Kidney epithelial cell (primary cell): ENCODE results near the gene FSTL4. TPM values are rescaled to one million over a fixed set of nuclear protein-coding genes. Genes with fewer than 3 reads are reported as not detected.

ENCODE experiments used
- DNase-seq: peaks from one replicate; pipeline ENCODE4 v3.0.0-alpha.2; 2010; ENCODE audit warnings: low read depth
- H3K27me3 ChIP-seq: 2 replicates; pipeline ENCODE4 v1.6.0; 2011; ENCODE audit warnings: low read length; ENCODE audit not compliant: control insufficient read depth, insufficient read depth
- H3K36me3 ChIP-seq: 2 replicates; pipeline ENCODE4 v1.5.1; 2011; ENCODE audit warnings: low read length; ENCODE audit not compliant: control insufficient read depth, insufficient read depth
- H3K4me3 ChIP-seq: 2 replicates; pipeline ENCODE4 v1.5.1; 2011; ENCODE audit warnings: low read depth, mild to moderate bottlenecking, control low read depth, low read length
- CTCF ChIP-seq: IDR thresholded peaks from 2 replicates; pipeline ENCODE4 v1.5.1; 2011; ENCODE audit warnings: mild to moderate bottlenecking, moderate library complexity, low read length, control low read depth, inconsistent platforms; ENCODE audit not compliant: insufficient read depth, poor library complexity, severe bottlenecking
- total RNA-seq: library from RNA; depleted of rRNA; stranded (reverse); fragments of >200 nt; gene quantifications from 2 replicates; pipeline ENCODE4 v1.2.3, GENCODE V29; 2015

The FSTL4 gene
- total RNA-seq, 1 donor from 2014 or later, result not detected

GRCh38 chr5:133456933-133457402 is 155.4 kb downstream of the FSTL4 start:
- DNase-seq, result no peak
- H3K4me3 ChIP-seq, result no peak overlapping the region
- peaks cover 11% of the 10 kb centered on the region for H3K27me3 ChIP-seq
- H3K36me3 ChIP-seq, result no peaks in the 10 kb centered on the region
- TF ChIP-seq CTCF, result no peak

GRCh38 chr5:133455676-133456075 is 156.7 kb downstream of the FSTL4 start:
- Histone ChIP-seq H3K36me3 (no peaks in the 10 kb centered on the region), H3K4me3 (no peak overlapping the region), H3K27me3 (peaks cover 13% of the 10 kb centered on the region)
- no peak for TF ChIP-seq CTCF
- DNase-seq, result no peak

- no peak for TF ChIP-seq CTCF
Measured at GRCh38 chr5:133454442-133454841, 157.9 kb downstream of the FSTL4 start.

DNA sequence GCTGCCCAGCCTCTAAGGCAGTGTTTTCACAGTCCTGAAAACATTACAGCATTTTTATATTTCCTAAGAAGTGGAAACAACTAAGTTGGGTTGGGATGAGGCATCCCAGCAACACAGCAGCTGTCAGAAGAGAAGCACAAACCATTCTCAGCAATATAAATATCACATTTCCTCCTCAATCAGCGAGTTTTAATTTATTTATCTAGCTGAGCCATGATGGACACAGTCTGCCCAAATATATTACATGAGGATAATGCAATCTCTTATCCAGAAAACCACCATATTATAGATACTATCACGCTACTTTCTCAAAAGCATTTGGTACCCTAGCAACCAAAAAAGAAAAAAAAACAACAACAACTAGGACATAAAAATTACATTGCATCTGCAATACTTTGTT is 158.5 kb downstream of the FSTL4 start:
- no peak for TF ChIP-seq CTCF
- peaks cover 13% of the 10 kb centered on the region for H3K27me3 ChIP-seq
- H3K36me3 ChIP-seq, result no peaks in the 10 kb centered on the region
- no peak for DNase-seq
- no peak overlapping the region for H3K4me3 ChIP-seq

More at GRCh38 chr5:133454442-133454841, 157.9 kb downstream of the FSTL4 start:
- no peak for DNase-seq
- H3K4me3 ChIP-seq, result no peak overlapping the region
- peaks cover 13% of the 10 kb centered on the region for H3K27me3 ChIP-seq
- H3K36me3 ChIP-seq, result no peaks in the 10 kb centered on the region

DNA sequence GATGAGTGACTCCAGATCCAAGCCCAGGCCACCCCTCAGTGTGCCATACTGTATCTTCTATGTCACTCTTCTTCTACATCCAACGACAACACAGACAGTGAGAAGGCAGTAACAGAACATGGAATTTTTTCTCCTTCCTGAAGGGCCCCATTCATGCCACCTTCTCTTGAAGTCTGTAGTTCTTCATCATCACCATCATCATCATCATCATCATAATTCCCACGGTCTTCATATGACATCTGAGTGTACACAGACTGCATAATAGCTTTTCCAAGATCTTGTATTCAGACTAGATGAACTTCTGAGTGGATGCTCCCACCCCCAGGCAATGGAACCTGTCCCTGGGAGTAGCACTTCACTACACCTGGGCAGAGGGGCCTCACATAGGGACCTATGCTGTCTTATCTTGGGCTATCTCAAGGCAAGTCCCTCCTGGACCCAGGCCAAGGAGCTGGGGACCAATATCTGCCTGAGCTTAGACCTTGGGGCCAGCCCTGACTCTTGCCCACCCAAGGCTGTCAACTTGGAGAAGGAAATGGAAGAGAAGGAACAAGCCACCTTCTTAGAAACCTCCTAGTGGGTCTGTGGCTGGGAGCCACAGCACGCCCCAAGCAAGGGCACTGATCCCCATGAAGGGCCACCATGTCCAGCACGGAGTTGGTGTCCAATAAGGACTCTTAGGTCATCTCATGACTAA is 159.1 kb downstream of the FSTL4 start:
- DNase-seq, result no peak
- no peak for TF ChIP-seq CTCF
- Histone ChIP-seq H3K36me3 (no peaks in the 10 kb centered on the region), H3K27me3 (peaks cover 13% of the 10 kb centered on the region), H3K4me3 (no peak overlapping the region)

- no peak for TF ChIP-seq CTCF
- peaks cover 13% of the 10 kb centered on the region for H3K27me3 ChIP-seq
Measured at GRCh38 chr5:133451926-133452325, 160.4 kb downstream of the FSTL4 start.

More at GRCh38 chr5:133451926-133452325, 160.4 kb downstream of the FSTL4 start:
- no peak for DNase-seq
- Histone ChIP-seq H3K4me3 (no peak overlapping the region), H3K36me3 (no peaks in the 10 kb centered on the region)
